NB4 (cell line): ENCODE measurements around the gene CEP250.
A peak's percentile ranks its signal among the peaks of the same experiment; 100 is the strongest.

Source experiments
- DNase-seq: peaks from one replicate; pipeline ENCODE4 v3.0.0; 2010; ENCODE audit warnings: low read depth
- H3K4me3 ChIP-seq: one replicate; pipeline ENCODE4 v1.5.1; 2011; ENCODE audit warnings: mild to moderate bottlenecking, low read depth, low read length, moderate library complexity
- MYC ChIP-seq: IDR thresholded peaks from 2 replicates; pipeline ENCODE4 v1.6.1; 2011; ENCODE audit warnings: low read depth, low read length
- POLR2A ChIP-seq: IDR thresholded peaks from 2 replicates; pipeline ENCODE4 v1.6.1; 2011; ENCODE audit warnings: mild to moderate bottlenecking; ENCODE audit not compliant: insufficient read length; ENCODE audit errors: extremely low read depth
- TF ChIP-seq, protein P1 (sequence below): IDR thresholded peaks from one replicate; pipeline ENCODE4 v1.5.1; 2012; ENCODE audit warnings: low read depth, low read length
- TF ChIP-seq, protein P2 (sequence below): IDR thresholded peaks from 2 replicates; pipeline ENCODE4 v1.6.1; 2011; ENCODE audit warnings: low read depth, low read length

CEP250 gene

DNA sequence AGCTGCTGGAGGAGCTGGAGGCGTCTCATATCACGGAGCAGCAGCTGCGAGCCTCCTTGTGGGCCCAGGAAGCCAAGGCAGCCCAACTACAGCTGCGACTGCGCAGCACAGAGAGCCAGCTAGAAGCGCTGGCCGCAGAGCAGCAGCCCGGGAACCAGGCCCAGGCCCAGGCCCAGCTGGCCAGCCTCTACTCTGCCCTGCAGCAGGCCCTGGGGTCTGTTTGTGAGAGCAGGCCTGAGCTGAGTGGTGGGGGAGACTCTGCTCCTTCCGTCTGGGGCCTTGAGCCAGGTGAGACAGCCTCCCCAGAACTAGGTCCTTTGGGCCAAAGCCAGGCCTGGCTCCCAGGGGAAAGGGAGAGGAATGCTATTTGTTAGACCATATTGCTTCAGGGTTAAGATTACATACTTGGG lies 42.4 kb downstream of the CEP250 start:
- DNase-seq, result no peak
- TF ChIP-seq POLR2A, result no peak
- TF ChIP-seq, protein P1, sequence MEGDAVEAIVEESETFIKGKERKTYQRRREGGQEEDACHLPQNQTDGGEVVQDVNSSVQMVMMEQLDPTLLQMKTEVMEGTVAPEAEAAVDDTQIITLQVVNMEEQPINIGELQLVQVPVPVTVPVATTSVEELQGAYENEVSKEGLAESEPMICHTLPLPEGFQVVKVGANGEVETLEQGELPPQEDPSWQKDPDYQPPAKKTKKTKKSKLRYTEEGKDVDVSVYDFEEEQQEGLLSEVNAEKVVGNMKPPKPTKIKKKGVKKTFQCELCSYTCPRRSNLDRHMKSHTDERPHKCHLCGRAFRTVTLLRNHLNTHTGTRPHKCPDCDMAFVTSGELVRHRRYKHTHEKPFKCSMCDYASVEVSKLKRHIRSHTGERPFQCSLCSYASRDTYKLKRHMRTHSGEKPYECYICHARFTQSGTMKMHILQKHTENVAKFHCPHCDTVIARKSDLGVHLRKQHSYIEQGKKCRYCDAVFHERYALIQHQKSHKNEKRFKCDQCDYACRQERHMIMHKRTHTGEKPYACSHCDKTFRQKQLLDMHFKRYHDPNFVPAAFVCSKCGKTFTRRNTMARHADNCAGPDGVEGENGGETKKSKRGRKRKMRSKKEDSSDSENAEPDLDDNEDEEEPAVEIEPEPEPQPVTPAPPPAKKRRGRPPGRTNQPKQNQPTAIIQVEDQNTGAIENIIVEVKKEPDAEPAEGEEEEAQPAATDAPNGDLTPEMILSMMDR, result no peak
- no peak for TF ChIP-seq MYC
- TF ChIP-seq, protein P2, sequence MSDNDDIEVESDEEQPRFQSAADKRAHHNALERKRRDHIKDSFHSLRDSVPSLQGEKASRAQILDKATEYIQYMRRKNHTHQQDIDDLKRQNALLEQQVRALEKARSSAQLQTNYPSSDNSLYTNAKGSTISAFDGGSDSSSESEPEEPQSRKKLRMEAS, result no peak
- H3K4me3 ChIP-seq, result no peak overlapping the region

DNA sequence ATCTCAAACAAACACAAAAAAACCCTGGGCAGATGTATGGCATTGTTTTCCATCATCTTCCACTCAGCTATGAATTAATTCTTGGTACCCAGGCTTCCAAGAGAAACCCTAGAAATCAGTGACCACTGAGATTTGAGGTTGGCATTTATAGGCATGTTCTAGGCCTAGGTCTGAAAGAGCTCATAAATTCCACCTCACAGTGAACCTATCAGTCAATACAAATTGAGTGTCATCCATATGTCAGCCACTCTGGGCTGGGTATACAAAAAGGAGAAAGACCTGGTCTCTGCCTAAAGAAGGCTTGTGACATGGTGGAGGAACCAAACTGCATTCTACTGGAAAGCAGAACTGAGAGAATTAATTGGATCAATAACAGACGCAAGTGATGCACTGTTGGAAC lies 43.9 kb downstream of the CEP250 start:
- TF ChIP-seq, protein P2, result no peak
- TF ChIP-seq POLR2A, result no peak
- no peak for TF ChIP-seq MYC
- TF ChIP-seq, protein P1, result no peak
- no peak overlapping the region for H3K4me3 ChIP-seq
- DNase-seq, result no peak

DNA sequence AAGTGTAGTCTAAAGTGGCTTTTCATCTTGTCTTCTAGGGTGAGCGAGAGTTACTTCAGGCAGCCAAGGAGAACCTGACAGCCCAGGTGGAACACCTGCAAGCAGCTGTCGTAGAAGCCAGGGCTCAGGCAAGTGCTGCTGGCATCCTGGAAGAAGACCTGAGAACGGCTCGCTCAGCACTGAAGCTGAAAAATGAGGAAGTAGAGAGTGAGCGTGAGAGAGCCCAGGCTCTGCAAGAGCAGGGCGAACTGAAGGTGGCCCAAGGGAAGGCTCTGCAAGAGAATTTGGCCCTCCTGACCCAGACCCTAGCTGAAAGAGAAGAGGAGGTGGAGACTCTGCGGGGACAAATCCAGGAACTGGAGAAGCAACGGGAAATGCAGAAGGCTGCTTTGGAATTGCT lies 47.0 kb downstream of the CEP250 start:
- DNase-seq, result peak; percentile 86
- TF ChIP-seq, protein P2, result 0 out of 2 replicates have a peak, but pooled peaks have one; percentile 4
- TF ChIP-seq POLR2A, result no peak
- TF ChIP-seq MYC, result no peak
- H3K4me3 ChIP-seq, result no peak overlapping the region

DNA sequence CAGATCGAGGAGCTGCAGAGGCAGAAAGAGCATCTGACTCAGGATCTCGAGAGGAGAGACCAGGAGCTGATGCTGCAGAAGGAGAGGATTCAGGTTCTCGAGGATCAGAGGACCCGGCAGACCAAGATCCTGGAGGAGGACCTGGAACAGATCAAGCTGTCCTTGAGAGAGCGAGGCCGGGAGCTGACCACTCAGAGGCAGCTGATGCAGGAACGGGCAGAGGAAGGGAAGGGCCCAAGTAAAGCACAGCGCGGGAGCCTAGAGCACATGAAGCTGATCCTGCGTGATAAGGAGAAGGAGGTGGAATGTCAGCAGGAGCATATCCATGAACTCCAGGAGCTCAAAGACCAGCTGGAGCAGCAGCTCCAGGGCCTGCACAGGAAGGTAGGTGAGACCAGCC lies 47.9 kb downstream of the CEP250 start:
- TF ChIP-seq, protein P2, result no peak
- TF ChIP-seq, protein P1, result no peak
- no peak for TF ChIP-seq MYC
- no peak for TF ChIP-seq POLR2A
- no peak for DNase-seq
- no peak overlapping the region for H3K4me3 ChIP-seq

DNA sequence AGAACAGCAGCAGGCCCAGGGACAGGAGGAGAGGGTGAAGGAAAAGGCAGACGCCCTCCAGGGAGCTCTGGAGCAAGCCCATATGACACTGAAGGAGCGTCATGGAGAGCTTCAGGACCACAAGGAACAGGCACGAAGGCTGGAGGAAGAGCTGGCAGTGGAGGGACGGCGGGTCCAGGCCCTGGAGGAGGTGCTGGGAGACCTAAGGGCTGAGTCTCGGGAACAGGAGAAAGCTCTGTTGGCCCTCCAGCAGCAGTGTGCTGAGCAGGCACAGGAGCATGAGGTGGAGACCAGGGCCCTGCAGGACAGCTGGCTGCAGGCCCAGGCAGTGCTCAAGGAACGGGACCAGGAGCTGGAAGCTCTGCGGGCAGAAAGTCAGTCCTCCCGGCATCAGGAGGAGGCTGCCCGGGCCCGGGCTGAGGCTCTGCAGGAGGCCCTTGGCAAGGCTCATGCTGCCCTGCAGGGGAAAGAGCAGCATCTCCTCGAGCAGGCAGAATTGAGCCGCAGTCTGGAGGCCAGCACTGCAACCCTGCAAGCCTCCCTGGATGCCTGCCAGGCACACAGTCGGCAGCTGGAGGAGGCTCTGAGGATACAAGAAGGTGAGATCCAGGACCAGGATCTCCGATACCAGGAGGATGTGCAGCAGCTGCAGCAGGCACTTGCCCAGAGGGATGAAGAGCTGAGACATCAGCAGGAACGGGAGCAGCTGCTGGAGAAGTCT lies 48.6 kb downstream of the CEP250 start:
- no peak overlapping the region for H3K4me3 ChIP-seq
- no peak for DNase-seq
- TF ChIP-seq, protein P2, result no peak
- TF ChIP-seq, protein P1, result no peak
- no peak for TF ChIP-seq MYC
- TF ChIP-seq POLR2A, result no peak

DNA sequence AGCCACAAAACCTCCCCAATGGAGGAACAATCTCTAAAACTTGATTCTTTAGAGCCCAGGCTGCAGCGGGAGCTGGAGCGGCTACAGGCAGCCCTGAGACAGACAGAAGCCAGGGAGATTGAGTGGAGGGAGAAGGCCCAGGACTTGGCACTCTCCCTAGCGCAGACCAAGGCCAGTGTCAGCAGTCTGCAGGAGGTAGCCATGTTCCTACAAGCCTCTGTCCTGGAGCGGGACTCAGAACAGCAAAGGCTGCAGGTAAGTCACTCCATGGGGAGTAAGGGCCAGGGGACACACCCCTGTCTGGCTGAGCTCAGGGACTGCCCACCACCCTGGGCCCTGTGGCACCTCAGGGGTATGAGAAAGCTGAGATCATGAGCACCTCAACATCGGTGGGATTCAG lies 49.4 kb downstream of the CEP250 start:
- H3K4me3 ChIP-seq, result no peak overlapping the region
- no peak for DNase-seq
- no peak for TF ChIP-seq MYC
- TF ChIP-seq, protein P1, result no peak
- TF ChIP-seq, protein P2, result no peak
- TF ChIP-seq POLR2A, result no peak
